K562 (cell line): ENCODE results near the gene PSMD8. TPM values are rescaled to one million over a fixed set of nuclear protein-coding genes. Genes with fewer than 3 reads are reported as not detected.
A peak's percentile ranks its signal among the peaks of the same experiment; 100 is the strongest.

ENCODE experiments used
- BACH1 ChIP-seq: fragments of 200-800 bp; sonication (Bioruptor generic); IDR thresholded peaks from 2 replicates; pipeline ENCODE4 v1.6.1; 2016; ENCODE audit warnings: missing genetic modification characterization, missing compliant biosample characterization
- BCOR ChIP-seq: fragments of 450-650 bp; IDR thresholded peaks from 2 replicates; pipeline ENCODE4 v1.6.1; 2016
- CBX8 ChIP-seq: fragments of 200-600 bp; sonication (generic); IDR thresholded peaks from 2 replicates; pipeline ENCODE4 v1.6.1; 2012; ENCODE audit warnings: borderline replicate concordance, mixed run types, low read depth, mild to moderate bottlenecking, moderate library complexity, mixed read lengths, low read length, control low read depth, inconsistent platforms; ENCODE audit not compliant: poor library complexity, severe bottlenecking; ENCODE audit errors: extremely low read depth
- CEBPG ChIP-seq, 3 experiments: fragments of 200-800 bp in 1 of 3; sonication (Bioruptor generic) in 1 of 3; sonication (generic) in 1 of 3; formaldehyde crosslinking in 1 of 3; IDR thresholded peaks in 2 of 3; conservative IDR thresholded peaks in 1 of 3; 2 replicates each; pipeline versions ENCODE4 v1.6.1 to v1.8.0; 2016 to 2022; ENCODE audit warnings: missing compliant biosample characterization in 2 of 3, missing genetic modification characterization in 2 of 3, mild to moderate bottlenecking in 1 of 3, missing genetic modification reagents in 1 of 3
- EP300 ChIP-seq: IDR thresholded peaks from 2 replicates; pipeline ENCODE4 v1.6.1; 2012; ENCODE audit warnings: low read length, improper control_type of control experiment
- HNRNPH1 ChIP-seq: fragments of 200-400 bp; formaldehyde crosslinking; optimal IDR thresholded peaks from 2 replicates; pipeline ENCODE3; 2017; ENCODE audit warnings: low read depth, mild to moderate bottlenecking, low read length, moderate library complexity
- HOMEZ ChIP-seq: fragments of 250-450 bp; sonication (Bioruptor Pico); IDR thresholded peaks from 2 replicates; pipeline ENCODE4 v1.4.0; 2020; ENCODE audit warnings: mild to moderate bottlenecking, moderate library complexity
- KDM4B ChIP-seq, 2 experiments: fragments of 450-650 bp in 1 of 2; sonication (generic) in 1 of 2; IDR thresholded peaks; 2 replicates each; pipeline ENCODE4 v1.6.1; 2016 to 2017; ENCODE audit warnings: borderline replicate concordance in 2 of 2, antibody characterized with exemption in 1 of 2, low read depth in 1 of 2, mild to moderate bottlenecking in 1 of 2
- LEF1 ChIP-seq: fragments of 450-650 bp; IDR thresholded peaks from 2 replicates; pipeline ENCODE4 v1.6.1; 2016; ENCODE audit warnings: mild to moderate bottlenecking
- MIER1 ChIP-seq: fragments of 450-650 bp; IDR thresholded peaks from 2 replicates; pipeline ENCODE4 v1.6.1; 2016; ENCODE audit warnings: antibody characterized with exemption, mild to moderate bottlenecking, low read depth
- POLR2G ChIP-seq: fragments of 200-400 bp; formaldehyde crosslinking; IDR thresholded peaks from 2 replicates; pipeline ENCODE4 v1.6.1; 2017; ENCODE audit warnings: low read depth, mild to moderate bottlenecking, antibody characterized with exemption, low read length, moderate library complexity
- RB1 ChIP-seq: fragments of 450-650 bp; IDR thresholded peaks from 2 replicates; pipeline ENCODE4 v1.6.1; 2017; ENCODE audit warnings: low read depth, mild to moderate bottlenecking
- RFX5 ChIP-seq: IDR thresholded peaks from 2 replicates; pipeline ENCODE4 v1.6.1; 2011; ENCODE audit warnings: low read depth, mild to moderate bottlenecking, improper control_type of control experiment, low read length
- ZC3H11A ChIP-seq: IDR thresholded peaks from 2 replicates; pipeline ENCODE4 v1.6.1; 2012; ENCODE audit warnings: low read depth, low read length, improper control_type of control experiment
- ZFX ChIP-seq: sonication (generic); formaldehyde crosslinking; IDR thresholded peaks from 2 replicates; pipeline ENCODE4 v1.8.0; 2022; ENCODE audit warnings: mild to moderate bottlenecking, missing genetic modification reagents, moderate library complexity
- ZNF408 ChIP-seq: fragments of 250-450 bp; sonication (Bioruptor Pico); IDR thresholded peaks from 2 replicates; pipeline ENCODE4 v1.4.0; 2020; ENCODE audit warnings: low read depth, mild to moderate bottlenecking, moderate library complexity
- ZNF436 ChIP-seq: fragments of 250-450, 450-650 bp; sonication (Bioruptor Pico); formaldehyde crosslinking; IDR thresholded peaks from 2 replicates; pipeline ENCODE4 v1.7.0; 2020; ENCODE audit warnings: mild to moderate bottlenecking
- ZNF445 ChIP-seq: fragments of 250-450 bp; sonication (Bioruptor Pico); IDR thresholded peaks from 2 replicates; pipeline ENCODE4 v1.4.0; 2020; ENCODE audit warnings: low read depth, mild to moderate bottlenecking, moderate library complexity
- polyA plus RNA-seq, 8 experiments: library from polyadenylated mRNA; depleted of rRNA in 4 of 8; stranded (reverse) in 5 of 8; unstranded in 3 of 8; fragments of >200 nt; fragmentation: Nextera tagmentation in 2 of 8; fragmentation: Illumina TruSeq in 1 of 8; extraction: Ambion mirVana in 2 of 8; extraction: Trizol in 1 of 8; gene quantifications; 2 replicates each; pipeline versions ENCODE4 v1.2.1 to v1.2.3, GENCODE V29; 2011 to 2014; ENCODE audit warnings: inconsistent platforms in 1 of 8, missing spikeins in 1 of 8
- total RNA-seq, 7 experiments: library from RNA; depleted of rRNA in 6 of 7; stranded (reverse); fragments of >200 nt in 6 of 7; fragmentation: Illumina TruSeq in 2 of 7; extraction: Trizol in 2 of 7; gene quantifications; 2 replicates each; pipeline versions ENCODE4 v1.2.1 to v1.2.3, GENCODE V29; 2011 to 2021; ENCODE audit warnings: low replicate concordance in 1 of 7
- TF ChIP-seq, protein P1 (sequence below): fragments of 450-650 bp; formaldehyde crosslinking; IDR thresholded peaks from 2 replicates; pipeline ENCODE4 v1.4.0; 2020; ENCODE audit warnings: mild to moderate bottlenecking, moderate library complexity
- TF ChIP-seq, protein P2 (sequence below), 3 experiments: fragments of 200-800 bp in 1 of 3; sonication (Bioruptor generic) in 1 of 3; sonication (generic) in 1 of 3; formaldehyde crosslinking in 1 of 3; IDR thresholded peaks; 2 replicates each; pipeline versions ENCODE4 v1.6.1 to v1.8.0; 2016 to 2022; ENCODE audit warnings: mild to moderate bottlenecking in 2 of 3, missing compliant biosample characterization in 2 of 3, missing genetic modification characterization in 2 of 3, missing genetic modification reagents in 1 of 3
- TF ChIP-seq, protein P3 (sequence below): IDR thresholded peaks from 2 replicates; pipeline ENCODE4 v1.6.1; 2016; ENCODE audit warnings: missing genetic modification characterization, missing compliant biosample characterization

The PSMD8 gene
- total and polyA plus RNA-seq, 9 of the 15 experiments (the other 6 are each of a cell fraction or from before 2014, with no cell fraction given) = 130 to 583 (median 315) TPM

- TF ChIP-seq, protein P1, sequence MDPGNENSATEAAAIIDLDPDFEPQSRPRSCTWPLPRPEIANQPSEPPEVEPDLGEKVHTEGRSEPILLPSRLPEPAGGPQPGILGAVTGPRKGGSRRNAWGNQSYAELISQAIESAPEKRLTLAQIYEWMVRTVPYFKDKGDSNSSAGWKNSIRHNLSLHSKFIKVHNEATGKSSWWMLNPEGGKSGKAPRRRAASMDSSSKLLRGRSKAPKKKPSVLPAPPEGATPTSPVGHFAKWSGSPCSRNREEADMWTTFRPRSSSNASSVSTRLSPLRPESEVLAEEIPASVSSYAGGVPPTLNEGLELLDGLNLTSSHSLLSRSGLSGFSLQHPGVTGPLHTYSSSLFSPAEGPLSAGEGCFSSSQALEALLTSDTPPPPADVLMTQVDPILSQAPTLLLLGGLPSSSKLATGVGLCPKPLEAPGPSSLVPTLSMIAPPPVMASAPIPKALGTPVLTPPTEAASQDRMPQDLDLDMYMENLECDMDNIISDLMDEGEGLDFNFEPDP = no peak
- TF ChIP-seq ZNF445 (CRISPR knock-in tag) = no peak
- TF ChIP-seq CEBPG (CRISPR knock-in tag; IDR thresholded peaks at IDR 0.05) = no peak
- no peak for TF ChIP-seq CEBPG (tag; conservative IDR thresholded peaks at IDR 0.05 in 1 of 2, IDR thresholded peaks at IDR 0.05 in 1 of 2)
- no peak for TF ChIP-seq HOMEZ
- TF ChIP-seq, protein P2, sequence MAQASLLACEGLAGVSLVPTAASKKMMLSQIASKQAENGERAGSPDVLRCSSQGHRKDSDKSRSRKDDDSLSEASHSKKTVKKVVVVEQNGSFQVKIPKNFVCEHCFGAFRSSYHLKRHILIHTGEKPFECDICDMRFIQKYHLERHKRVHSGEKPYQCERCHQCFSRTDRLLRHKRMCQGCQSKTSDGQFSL (CRISPR knock-in tag; IDR thresholded peaks at IDR 0.05) = no peak
- TF ChIP-seq, protein P2 (tag; IDR thresholded peaks at IDR 0.05) = no peak
- no peak for TF ChIP-seq ZNF408
- no peak; the same call in 1 of the 2 replicates for TF ChIP-seq POLR2G
- TF ChIP-seq HNRNPH1 = no peak
- no peak for TF ChIP-seq ZC3H11A
- no peak for TF ChIP-seq EP300
- no peak for TF ChIP-seq CBX8
- TF ChIP-seq RB1 = no peak
- TF ChIP-seq, protein P3, sequence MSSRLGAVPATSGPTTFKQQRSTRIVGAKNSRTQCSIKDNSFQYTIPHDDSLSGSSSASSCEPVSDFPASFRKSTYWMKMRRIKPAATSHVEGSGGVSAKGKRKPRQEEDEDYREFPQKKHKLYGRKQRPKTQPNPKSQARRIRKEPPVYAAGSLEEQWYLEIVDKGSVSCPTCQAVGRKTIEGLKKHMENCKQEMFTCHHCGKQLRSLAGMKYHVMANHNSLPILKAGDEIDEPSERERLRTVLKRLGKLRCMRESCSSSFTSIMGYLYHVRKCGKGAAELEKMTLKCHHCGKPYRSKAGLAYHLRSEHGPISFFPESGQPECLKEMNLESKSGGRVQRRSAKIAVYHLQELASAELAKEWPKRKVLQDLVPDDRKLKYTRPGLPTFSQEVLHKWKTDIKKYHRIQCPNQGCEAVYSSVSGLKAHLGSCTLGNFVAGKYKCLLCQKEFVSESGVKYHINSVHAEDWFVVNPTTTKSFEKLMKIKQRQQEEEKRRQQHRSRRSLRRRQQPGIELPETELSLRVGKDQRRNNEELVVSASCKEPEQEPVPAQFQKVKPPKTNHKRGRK = no peak
- TF ChIP-seq ZNF436 (CRISPR knock-in tag) = no peak
- TF ChIP-seq LEF1 = 0 out of 2 replicates have a peak, but pooled peaks have one; percentile 30
- TF ChIP-seq BACH1 = no peak
- peak; percentile 60; the same call in 1 of the 2 replicates for TF ChIP-seq BCOR
- no peak for TF ChIP-seq RFX5
- no peak for TF ChIP-seq KDM4B (IDR thresholded peaks at IDR 0.05; ENCODE audit: borderline replicate concordance in 2 of 2, low read depth in 1 of 2)
- no peak for TF ChIP-seq ZFX (CRISPR knock-in tag)
- no peak; the same call in 1 of the 2 replicates for TF ChIP-seq MIER1
These were observed 37.6 kb upstream of the PSMD8 start (continued) for GRCh38 chr19:38336638-38337359.
